A549 (cell line): Measurements from ENCODE around the gene PADI2.

Experiments used
- CEBPB ChIP-seq, 2 experiments: fragments of >200 bp in 1 of 2; sonication (Bioruptor Twin) in 1 of 2; formaldehyde crosslinking in 1 of 2; IDR thresholded peaks; 2 replicates each; pipeline ENCODE4 v1.6.1; 2012 to 2016
- CTCF ChIP-seq: fragments of >200 bp; sonication (Bioruptor Twin); formaldehyde crosslinking; IDR thresholded peaks from 3 replicates; pipeline ENCODE4 v1.5.1; 2016
- ESRRA ChIP-seq: fragments of 150-350 bp; IDR thresholded peaks from 2 replicates; pipeline ENCODE4 v1.6.1; 2014; ENCODE audit warnings: mild to moderate bottlenecking, low read length, borderline replicate concordance
- GATA3 ChIP-seq: IDR thresholded peaks from 2 replicates; pipeline ENCODE4 v1.6.1; 2012; ENCODE audit warnings: borderline replicate concordance
- JUN ChIP-seq, 2 experiments: fragments of >200 bp; sonication (Bioruptor Twin); formaldehyde crosslinking; IDR thresholded peaks; 2 replicates in 1 of 2; 3 replicates in 1 of 2; pipeline ENCODE4 v1.6.1; 2016 to 2017
- NFE2L2 ChIP-seq: fragments of 150-350 bp; conservative IDR thresholded peaks from 2 replicates; pipeline ENCODE4 v1.6.1; 2014; ENCODE audit warnings: low read length
- POLR2A ChIP-seq: IDR thresholded peaks from 2 replicates; pipeline ENCODE4 v1.6.1; 2012; ENCODE audit warnings: mild to moderate bottlenecking, low read length
- REST ChIP-seq: fragments of 200-600 bp; sonication (generic); IDR thresholded peaks from 2 replicates; pipeline ENCODE4 v1.6.1; 2016; ENCODE audit warnings: antibody characterized with exemption, mild to moderate bottlenecking, moderate library complexity
- RFX5 ChIP-seq: fragments of 450-650 bp; IDR thresholded peaks from 2 replicates; pipeline ENCODE4 v1.7.1; 2014; ENCODE audit warnings: antibody characterized with exemption, mild to moderate bottlenecking, moderate library complexity
- TP53 ChIP-seq: fragments of 250-450 bp; sonication (Bioruptor Pico); IDR thresholded peaks from 2 replicates; pipeline ENCODE4 v1.5.0; 2021; ENCODE audit warnings: mild to moderate bottlenecking, moderate library complexity
- USF2 ChIP-seq: fragments of 450-650 bp; IDR thresholded peaks from 2 replicates; pipeline ENCODE4 v1.6.1; 2014; ENCODE audit warnings: antibody characterized with exemption
- ZFP36 ChIP-seq: fragments of 450-650 bp; IDR thresholded peaks from 2 replicates; pipeline ENCODE4 v1.6.1; 2014; ENCODE audit warnings: borderline replicate concordance; ENCODE audit not compliant: partially characterized antibody
- ZSCAN20 ChIP-seq: fragments of 250-450 bp; sonication (Bioruptor Pico); IDR thresholded peaks from 2 replicates; pipeline ENCODE4 v1.8.0; 2022; ENCODE audit warnings: mild to moderate bottlenecking, moderate library complexity

- TF ChIP-seq POLR2A (no peak), ZFP36 (no peak), RFX5 (no peak), ESRRA (no peak), CTCF (no peak), JUN (IDR thresholded peaks at IDR 0.05) (no peak), NFE2L2 (no peak), CEBPB (IDR thresholded peaks at IDR 0.05) (no peak), USF2 (no peak), GATA3 (no peak), REST (no peak), TP53 (CRISPR knock-in tag) (no peak), ZSCAN20 (CRISPR knock-in tag) (no peak)
Observed at GRCh38 chr1:17089506-17089905, 29.7 kb downstream of the PADI2 start.
